DMS79 (cell line): ENCODE measurements around the gene GNL2.
"Not testable (repeated sequence)": the region's sequence is repeated elsewhere in the genome, so short reads cannot be mapped to it uniquely, and the experiment has no call there.

Experiments
- DNase-seq: peaks from one replicate; lab custom pipeline; 2025; lab: John Stamatoyannopoulos, UW

GNL2 gene

DNA sequence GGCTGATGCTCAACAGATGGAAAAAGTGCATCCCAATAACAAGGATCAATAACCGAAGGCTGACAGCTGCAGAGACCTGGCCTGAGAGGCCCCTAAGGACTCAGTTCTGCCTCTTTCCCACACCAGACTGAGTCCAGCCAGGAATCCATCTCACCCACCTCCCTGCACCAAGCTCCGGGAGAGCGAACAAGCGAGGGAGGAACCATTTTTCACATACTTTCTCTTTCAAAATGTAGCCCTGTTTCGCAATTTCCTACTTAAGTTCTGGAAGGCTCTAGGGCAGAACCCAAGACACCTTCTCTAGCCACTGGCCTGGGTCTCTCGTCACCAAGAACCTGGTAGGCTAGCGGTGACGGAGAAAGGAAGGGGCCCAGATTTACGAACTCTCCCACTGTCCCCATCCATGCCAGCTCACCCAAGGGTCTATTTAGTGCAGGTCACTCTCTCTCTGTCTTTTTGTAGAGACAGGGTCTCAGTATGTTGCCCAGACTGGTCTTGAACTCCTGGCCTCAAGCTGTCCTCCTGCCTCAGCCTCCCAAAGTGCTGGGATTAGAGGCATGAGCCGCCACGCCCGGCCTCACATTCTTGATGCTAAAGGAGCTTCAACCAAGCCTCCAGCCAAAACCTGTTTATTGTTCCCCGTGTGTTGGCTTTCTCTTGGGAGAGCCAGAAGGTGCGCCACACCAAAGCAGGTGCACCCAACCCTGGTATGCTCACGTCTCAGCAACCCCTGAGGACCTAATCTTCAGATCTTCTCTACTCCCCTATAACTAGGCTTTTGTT, 10.9 kb upstream of the GNL2 start:
- DNase-seq: no peak

GRCh38 chr1:37605806-37606474, 10.2 kb upstream of the GNL2 start:
- no peak for DNase-seq

- DNase-seq: no peak
Measured at GRCh38 chr1:37605061-37605650, 9.4 kb upstream of the GNL2 start.

GRCh38 chr1:37602750-37603694, 7.3 kb upstream of the GNL2 start:
- DNase-seq: peak; percentile 26

- DNase-seq: no peak
Measured at GRCh38 chr1:37601441-37601840, 5.7 kb upstream of the GNL2 start.

- DNase-seq: peak; percentile 86
Measured at GRCh38 chr1:37599940-37600339, 4.2 kb upstream of the GNL2 start.

DNA sequence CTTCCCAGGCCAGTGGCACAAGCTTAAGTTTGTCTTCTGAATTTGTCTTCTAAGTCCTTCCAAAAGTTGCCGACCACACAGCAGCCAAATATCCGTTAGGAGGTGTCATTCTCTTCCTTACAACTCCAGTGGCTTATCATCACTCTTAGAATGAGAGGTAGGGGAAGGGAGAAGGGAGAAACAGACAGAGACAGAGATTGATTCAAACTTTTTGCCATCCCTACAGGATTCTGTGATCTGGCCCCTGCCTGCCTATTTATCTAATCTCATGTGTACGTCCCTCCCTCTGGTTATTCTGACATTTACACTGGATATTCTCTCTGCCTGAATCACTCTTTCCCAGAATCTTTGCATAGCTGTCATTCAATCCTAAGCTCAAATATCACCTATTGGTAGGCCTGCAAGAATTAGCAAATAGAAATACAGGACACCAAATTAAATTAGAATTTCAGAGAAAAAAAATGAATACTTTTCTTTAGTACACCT, 488 bp upstream of the GNL2 start:
- no peak for DNase-seq

DNA sequence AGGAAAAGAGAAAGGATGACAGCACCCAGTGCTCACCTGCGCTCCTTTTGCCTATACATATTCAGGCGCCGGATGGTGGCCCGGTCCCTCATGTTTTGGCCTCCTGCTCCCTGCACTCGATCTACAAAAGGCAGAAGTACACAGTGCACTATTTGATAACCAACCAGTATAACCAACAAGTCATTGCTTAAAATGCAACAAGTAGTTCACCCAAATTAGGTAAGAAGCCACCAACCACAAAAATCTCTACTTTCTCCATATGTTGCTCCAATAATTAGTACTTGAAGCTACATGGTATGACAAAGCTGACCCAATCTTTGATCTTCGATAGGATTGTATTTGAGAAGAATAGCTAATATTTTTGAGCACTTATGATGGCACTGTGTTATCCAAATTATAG, 2.0 kb downstream of the GNL2 start:
- DNase-seq: no peak

DNA sequence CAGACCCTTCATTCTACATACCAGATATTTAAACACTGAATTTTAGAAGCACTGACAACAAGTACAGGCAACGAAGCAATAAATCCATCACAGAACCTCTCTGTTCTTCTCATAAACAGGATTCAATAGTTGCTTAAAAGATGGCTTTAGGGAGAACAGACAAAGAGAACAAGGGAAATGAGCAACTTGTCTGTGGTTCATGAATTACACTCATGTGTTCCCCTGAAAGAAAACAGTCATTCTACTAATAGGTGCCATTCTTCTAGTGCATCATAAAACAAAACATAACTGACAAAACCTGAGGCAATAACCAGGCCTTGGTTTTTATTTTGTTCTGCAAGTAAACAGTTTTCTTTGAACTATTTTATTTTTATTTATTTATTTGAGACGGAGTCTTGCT, 6.8 kb downstream of the GNL2 start:
- no peak for DNase-seq

- not testable (repeated sequence) for DNase-seq
Measured at GRCh38 chr1:37584544-37584943, 11.2 kb downstream of the GNL2 start.

GRCh38 chr1:37575692-37576091, 20.0 kb downstream of the GNL2 start:
- no peak for DNase-seq

GRCh38 chr1:37574834-37575480, 20.8 kb downstream of the GNL2 start:
- no peak for DNase-seq

DNA sequence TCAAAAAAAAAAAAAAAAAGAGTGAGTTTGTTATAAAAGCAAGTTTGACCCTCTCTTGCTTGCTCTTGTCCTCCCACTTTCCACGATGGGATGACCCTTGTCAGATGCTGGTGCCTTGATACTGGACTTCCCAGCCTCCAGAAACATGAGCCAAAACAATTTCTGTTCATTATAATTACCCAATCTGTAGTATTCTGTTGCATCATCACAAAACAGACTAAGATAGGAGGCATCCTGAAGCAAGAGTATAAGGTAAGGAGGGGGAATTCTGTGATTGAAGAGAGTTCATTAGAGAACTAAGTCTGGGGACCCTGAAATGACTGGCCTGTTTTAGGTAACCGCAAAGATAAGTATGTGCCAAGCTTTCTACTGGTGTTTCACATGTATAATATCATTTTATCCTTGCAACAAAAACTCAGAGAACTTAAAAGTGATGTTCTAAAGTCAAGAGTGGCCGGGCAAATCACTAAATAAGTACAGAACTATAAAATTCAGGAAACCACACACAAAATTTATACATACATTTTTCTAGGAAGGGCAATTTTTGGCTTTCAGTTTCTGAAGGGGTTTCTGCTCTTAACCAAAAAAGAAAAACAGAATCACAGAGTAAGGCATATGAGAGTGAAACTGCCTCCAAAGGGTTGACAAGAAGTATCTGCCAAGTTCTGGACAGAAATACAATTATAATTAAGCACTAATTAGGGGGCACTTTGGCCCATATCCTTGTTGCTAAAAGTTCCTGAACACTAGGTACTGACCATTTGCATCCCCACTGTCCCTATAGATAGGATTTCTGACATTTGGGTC, 25.0 kb downstream of the GNL2 start:
- DNase-seq: no peak

GRCh38 chr1:37567023-37567422, 28.7 kb downstream of the GNL2 start:
- DNase-seq: no peak

DNA sequence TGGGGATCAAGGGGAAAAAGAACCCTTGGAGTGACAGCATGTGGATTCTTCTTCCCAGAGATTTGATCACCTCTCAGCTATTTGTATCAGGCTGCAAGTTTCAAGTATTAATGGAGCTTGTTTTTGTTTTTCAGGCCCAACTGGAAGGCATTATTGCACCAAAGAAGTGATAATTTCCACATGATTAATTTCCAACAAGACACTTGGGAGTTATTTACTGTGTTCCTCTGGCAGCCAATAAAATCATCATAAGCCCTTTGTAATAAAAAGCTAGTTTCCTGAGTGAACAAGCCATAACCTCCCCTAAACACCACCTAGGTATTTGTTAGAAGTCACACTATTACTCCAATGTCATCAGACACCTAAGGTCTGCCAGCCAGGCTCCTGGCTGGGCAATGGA, 30.8 kb downstream of the GNL2 start:
- DNase-seq: no peak

DNA sequence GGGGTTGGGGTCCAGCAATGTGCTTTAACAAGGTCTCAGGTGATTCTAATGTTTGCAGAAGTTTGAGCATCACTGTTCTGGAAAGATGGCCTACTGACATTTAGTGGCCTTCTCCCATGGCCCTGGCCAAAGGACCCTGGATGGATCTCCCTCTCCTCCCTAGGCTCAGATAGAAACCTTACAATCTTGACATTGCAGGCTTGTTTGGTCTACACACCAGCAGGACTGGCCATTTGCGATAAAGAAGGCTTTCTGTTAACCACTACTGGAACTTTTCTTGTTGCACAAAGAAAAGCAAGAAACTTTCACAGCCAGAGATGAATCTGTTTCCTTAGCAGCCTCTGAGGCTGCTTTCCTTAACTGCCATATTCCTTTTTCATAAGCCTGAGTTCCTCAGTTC, 32.8 kb downstream of the GNL2 start:
- DNase-seq: no peak

DNA sequence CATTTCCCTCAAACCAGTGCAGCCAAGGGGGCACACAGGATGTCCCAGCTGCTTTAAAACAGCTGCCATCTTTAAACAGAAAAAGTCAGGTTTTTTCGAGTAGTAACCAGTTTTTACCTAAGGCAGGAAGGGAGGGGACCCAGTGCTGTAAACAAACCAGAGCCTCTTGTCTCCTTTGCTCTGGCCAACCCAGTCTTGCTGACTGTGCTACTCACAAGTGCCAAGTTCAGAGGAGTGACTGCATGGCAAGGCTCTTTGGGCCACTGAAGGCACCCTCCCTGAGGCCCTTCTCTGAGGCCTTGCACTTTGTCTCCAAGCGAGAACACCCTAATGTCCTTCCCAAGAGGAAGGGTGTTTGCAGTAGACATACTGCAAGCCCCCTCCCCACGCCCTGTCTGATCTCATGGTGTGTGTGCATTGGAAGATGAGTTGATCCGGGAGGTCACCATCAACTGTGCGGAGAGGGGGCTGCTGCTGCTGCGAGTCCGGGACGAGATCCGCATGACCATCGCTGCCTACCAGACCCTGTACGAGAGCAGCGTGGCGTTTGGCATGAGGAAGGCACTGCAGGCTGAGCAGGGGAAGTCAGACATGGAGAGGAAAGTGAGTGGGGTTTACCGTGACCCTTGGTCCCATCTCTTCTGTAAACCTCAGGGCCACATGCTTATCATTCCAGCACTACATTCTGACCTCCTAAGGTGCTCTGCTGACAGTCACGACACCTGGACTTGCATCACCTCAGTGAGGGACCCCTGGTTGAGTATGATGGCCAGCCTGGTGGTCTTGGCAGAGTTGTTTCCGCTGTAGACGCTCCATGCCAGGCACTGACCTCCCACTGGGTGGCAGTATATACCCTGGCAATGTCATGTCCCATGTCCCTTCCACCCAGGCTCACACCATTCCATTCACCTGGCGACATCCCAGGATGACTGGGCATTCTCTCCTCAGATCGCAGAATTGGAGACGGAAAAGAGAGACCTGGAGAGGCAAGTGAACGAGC, 34.3 kb downstream of the GNL2 start:
- DNase-seq: no peak

DNA sequence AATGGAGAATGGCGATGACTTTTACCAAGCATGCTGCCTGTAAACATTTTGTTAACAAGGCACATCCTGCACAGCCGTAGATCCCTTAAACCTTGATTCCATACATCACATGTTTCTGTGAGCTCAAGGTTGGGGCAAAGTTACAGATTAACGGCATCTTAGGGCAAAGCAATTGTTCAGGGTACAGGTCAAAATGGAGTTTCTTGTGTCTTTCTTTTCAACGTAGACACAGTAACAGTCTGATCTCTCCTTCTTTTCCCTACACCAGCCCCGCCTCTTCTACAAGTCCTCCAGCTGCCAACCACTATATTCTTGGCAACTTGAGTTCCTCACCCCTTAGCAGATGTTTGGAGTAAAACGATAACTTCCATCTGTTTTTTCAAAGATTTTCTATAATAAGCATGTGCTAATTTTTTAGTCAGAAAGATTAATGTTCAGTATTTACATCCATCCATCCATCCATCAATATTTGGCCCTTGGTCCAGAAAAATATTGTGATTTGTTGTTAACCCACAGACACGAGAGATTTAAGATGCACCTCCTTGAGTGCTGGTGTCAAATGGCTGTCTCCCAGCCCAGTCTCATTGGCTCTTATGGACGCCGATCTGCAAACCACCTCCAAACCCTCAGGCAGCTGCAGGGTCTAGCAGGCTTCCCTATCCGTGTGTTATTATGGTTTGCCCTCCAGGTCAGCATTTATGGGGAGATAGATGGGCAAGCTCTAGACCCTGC, 35.2 kb downstream of the GNL2 start:
- no peak for DNase-seq

DNA sequence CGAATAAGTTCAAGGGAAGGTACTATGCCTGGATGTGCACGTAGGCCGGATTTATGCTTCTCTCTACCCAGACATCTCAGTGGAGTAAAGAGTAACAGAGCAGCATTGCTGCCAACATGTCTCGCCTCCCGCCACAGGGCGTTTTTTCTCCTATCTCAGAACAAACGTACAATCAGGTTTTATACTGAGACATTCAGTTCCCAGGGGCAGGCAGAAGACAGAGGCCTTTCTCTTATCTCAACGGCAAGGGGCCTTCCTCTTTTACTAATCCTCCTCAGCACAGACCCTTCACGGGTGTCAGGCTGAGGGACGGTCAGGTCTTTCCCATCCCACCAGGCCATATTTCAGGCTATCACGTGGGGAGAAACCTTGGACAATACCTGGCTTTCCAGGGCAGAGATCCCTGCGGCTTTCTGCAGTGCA, 35.8 kb downstream of the GNL2 start:
- DNase-seq: not testable (repeated sequence)
